Measurements from ENCODE around the gene SEL1L2. TPM values are rescaled to one million over a fixed set of nuclear protein-coding genes. Genes with fewer than 3 reads are reported as not detected.

SEL1L2 gene
- total RNA-seq, 2 donors from 2014 or later = 0.28 TPM; not detected in 1

DNA sequence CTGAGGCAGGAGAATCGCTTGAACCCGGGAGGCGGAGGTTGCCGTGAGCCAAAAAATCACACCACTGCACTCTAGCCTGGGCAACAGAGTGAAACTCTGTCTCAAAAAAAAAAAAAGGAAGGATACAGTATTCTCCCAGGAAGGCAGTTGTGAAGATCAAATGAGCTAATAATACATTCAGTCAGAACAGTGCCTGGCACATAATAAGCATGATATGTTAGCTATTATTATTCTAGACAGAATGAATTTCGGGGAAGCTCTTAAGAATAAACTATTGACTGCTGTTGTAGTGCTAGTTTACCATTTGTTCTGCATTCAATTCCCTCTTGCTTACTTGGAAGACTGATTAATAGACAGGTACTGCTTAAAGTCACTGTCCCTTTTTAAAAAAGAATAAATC is 164.9 kb downstream of the SEL1L2 start:
- TF ChIP-seq POLR2A (IDR thresholded peaks at IDR 0.05) = no peak
- no peak for TF ChIP-seq POLR2AphosphoS5 (IDR thresholded peaks at IDR 0.05)
- TF ChIP-seq, protein P1, sequence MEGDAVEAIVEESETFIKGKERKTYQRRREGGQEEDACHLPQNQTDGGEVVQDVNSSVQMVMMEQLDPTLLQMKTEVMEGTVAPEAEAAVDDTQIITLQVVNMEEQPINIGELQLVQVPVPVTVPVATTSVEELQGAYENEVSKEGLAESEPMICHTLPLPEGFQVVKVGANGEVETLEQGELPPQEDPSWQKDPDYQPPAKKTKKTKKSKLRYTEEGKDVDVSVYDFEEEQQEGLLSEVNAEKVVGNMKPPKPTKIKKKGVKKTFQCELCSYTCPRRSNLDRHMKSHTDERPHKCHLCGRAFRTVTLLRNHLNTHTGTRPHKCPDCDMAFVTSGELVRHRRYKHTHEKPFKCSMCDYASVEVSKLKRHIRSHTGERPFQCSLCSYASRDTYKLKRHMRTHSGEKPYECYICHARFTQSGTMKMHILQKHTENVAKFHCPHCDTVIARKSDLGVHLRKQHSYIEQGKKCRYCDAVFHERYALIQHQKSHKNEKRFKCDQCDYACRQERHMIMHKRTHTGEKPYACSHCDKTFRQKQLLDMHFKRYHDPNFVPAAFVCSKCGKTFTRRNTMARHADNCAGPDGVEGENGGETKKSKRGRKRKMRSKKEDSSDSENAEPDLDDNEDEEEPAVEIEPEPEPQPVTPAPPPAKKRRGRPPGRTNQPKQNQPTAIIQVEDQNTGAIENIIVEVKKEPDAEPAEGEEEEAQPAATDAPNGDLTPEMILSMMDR (IDR thresholded peaks at IDR 0.05) = no peak

DNA sequence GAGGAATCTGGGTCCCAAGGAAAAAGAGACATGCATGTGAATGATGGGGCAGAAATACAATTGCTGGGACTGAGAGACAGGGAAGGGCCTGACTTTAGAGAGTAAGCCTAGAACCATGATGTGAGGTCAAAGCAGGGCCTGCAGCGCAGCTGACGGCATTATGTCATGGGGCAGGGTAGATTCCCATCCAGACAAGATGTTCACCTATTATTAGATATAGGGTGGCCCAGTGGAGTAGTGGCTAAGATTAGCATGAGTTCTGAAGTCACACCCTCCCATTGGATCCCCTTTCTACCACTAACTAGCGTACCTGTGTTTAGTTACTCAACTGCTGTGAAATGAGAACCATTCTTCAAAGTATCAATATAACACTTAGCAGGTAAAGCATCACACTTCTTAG is 166.0 kb downstream of the SEL1L2 start:
- H3K9me3 ChIP-seq = no peaks in the 10 kb centered on the region
- no peak overlapping the region for H3K27ac ChIP-seq
- no peaks in the 10 kb centered on the region for H3K27me3 ChIP-seq (replicated peaks; ENCODE audit: insufficient read depth)
- intact Hi-C loops (cut with DNase I) = loop anchor here (5.0 kb wide), 1 partner anchor 53 kb away; no protein-coding TSS in a partner anchor
- H3K4me1 ChIP-seq (replicated peaks) = no peaks in the 10 kb centered on the region
- no peak for TF ChIP-seq POLR2AphosphoS5 (IDR thresholded peaks at IDR 0.05)
- TF ChIP-seq, protein P1 (IDR thresholded peaks at IDR 0.05) = no peak
- TF ChIP-seq POLR2A (IDR thresholded peaks at IDR 0.05) = no peak
- no peak overlapping the region for H3K4me3 ChIP-seq
- H3K36me3 ChIP-seq = no peaks in the 10 kb centered on the region
- WGBS = 95% methylated on average over 3 of the region's 3 CpGs
- no peak for DNase-seq (ENCODE audit: low spot score)

More for the DNA sequence above, 164.9 kb downstream of the SEL1L2 start:
- no peak for DNase-seq (ENCODE audit: low spot score)
- H3K4me1 ChIP-seq (replicated peaks) = no peaks in the 10 kb centered on the region
- H3K4me3 ChIP-seq = no peak overlapping the region
- intact Hi-C loops (cut with DNase I) = no loop called here
- no peaks in the 10 kb centered on the region for H3K9me3 ChIP-seq
- no peaks in the 10 kb centered on the region for H3K27me3 ChIP-seq (replicated peaks; ENCODE audit: insufficient read depth)
- no peak overlapping the region for H3K27ac ChIP-seq
- WGBS = 88% methylated on average over 4 of the region's 5 CpGs
- H3K36me3 ChIP-seq = no peaks in the 10 kb centered on the region

DNA sequence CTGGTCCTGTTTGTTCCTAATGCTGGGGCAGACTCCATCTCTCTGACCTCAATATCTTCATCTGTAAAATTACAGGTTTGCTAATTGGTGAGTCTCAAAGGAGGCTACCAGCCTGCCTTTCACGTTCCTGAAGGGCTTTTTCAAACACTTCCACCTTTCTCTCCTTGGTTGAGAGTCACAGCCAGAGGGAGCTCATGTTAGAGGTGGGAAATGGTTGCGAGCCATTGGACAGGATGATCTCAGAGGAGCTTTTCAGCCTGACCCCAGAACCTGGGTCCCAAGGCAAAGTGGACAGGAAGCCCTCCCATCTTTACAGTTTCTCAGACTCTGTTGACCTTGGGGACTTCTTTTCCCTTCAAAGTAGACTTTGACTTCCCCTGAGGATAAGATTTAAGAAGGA is 168.0 kb downstream of the SEL1L2 start:
- Histone ChIP-seq H3K27ac (no peak overlapping the region), H3K4me1 (replicated peaks) (no peaks in the 10 kb centered on the region), H3K4me3 (no peak overlapping the region), H3K9me3 (no peaks in the 10 kb centered on the region), H3K36me3 (no peaks in the 10 kb centered on the region), H3K27me3 (replicated peaks; ENCODE audit: insufficient read depth) (no peaks in the 10 kb centered on the region)
- TF ChIP-seq, protein P1 (IDR thresholded peaks at IDR 0.05) = no peak
- TF ChIP-seq POLR2A (IDR thresholded peaks at IDR 0.05) (no peak), POLR2AphosphoS5 (IDR thresholded peaks at IDR 0.05) (no peak)
- intact Hi-C loops (cut with DNase I) = loop anchor here (5.0 kb wide), 1 partner anchor 55 kb away; no protein-coding TSS in a partner anchor
- 71% methylated on average over 2 of the region's 2 CpGs for WGBS
- DNase-seq (ENCODE audit: low spot score) = no peak

DNA sequence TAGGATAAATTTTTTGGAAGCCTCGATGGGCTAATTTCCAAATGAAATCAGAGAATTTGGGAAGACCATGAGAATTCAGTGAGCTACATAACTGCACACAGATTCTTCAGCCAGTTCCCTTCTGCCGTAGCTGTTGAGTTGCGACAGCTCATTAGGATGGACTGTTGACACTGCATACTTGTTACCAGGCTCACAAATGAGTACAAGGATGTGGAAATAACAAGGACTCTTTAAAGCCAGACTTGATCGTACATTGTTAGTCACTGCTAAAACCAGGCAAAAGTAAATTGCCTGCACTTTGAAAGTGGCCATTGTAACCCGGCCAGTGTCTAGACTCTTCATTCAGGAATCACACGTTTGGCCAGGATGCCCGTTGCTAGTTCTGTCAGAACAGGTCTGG is 168.5 kb downstream of the SEL1L2 start:
- H3K27me3 ChIP-seq (replicated peaks; ENCODE audit: insufficient read depth) = no peaks in the 10 kb centered on the region

More for the DNA sequence above, 168.5 kb downstream of the SEL1L2 start:
- intact Hi-C loops (cut with DNase I) = loop anchor here (2.0 to 5.0 kb wide), 2 partner anchors 55 to 233 kb away; no protein-coding TSS in a partner anchor
- H3K36me3 ChIP-seq = peaks cover 0 to 3% of the 10 kb centered on the region in 2 donors
- 77% methylated on average over 7 of the region's 7 CpGs for WGBS
- TF ChIP-seq POLR2A (IDR thresholded peaks at IDR 0.05) = no peak
- no peak for TF ChIP-seq POLR2AphosphoS5 (IDR thresholded peaks at IDR 0.05)
- TF ChIP-seq, protein P1 (IDR thresholded peaks at IDR 0.05) = no peak
- no peaks in the 10 kb centered on the region for H3K4me1 ChIP-seq (replicated peaks)
- H3K27ac ChIP-seq = no peak overlapping the region
- no peak for DNase-seq (ENCODE audit: low spot score)
- H3K9me3 ChIP-seq = no peaks in the 10 kb centered on the region
- no peak overlapping the region for H3K4me3 ChIP-seq
